ENCODE measurements around the gene KCNAB2.
"Not testable (repeated sequence)": the region's sequence is repeated elsewhere in the genome, so short reads cannot be mapped to it uniquely, and the experiment has no call there.

Gene KCNAB2

GRCh38 chr1:6062670-6063069, 17.0 kb downstream of the KCNAB2 start:
- DNase-seq, result no peak

- peak; percentile 92 for DNase-seq
These were observed 17.9 kb downstream of the KCNAB2 start for GRCh38 chr1:6063532-6064053.

- DNase-seq, result no peak
These were observed 19.6 kb downstream of the KCNAB2 start for GRCh38 chr1:6065093-6065858.

- DNase-seq, result no peak
These were observed 21.0 kb downstream of the KCNAB2 start for GRCh38 chr1:6066680-6067079.

GRCh38 chr1:6068073-6068472, 22.4 kb downstream of the KCNAB2 start:
- DNase-seq, result no peak

GRCh38 chr1:6068932-6069331, 23.2 kb downstream of the KCNAB2 start:
- no peak for DNase-seq

GRCh38 chr1:6069573-6069972, 23.9 kb downstream of the KCNAB2 start:
- no peak for DNase-seq

- no peak for DNase-seq
These were observed 24.8 kb downstream of the KCNAB2 start for GRCh38 chr1:6070450-6070974.

GRCh38 chr1:6071219-6071618, 25.5 kb downstream of the KCNAB2 start:
- DNase-seq, result no peak

GRCh38 chr1:6072774-6073479, 27.2 kb downstream of the KCNAB2 start:
- no peak for DNase-seq

- no peak for DNase-seq
These were observed 27.9 kb downstream of the KCNAB2 start for GRCh38 chr1:6073480-6074053.

- no peak for DNase-seq
These were observed 28.7 kb downstream of the KCNAB2 start for GRCh38 chr1:6074192-6074901.

GRCh38 chr1:6075748-6076147, 30.1 kb downstream of the KCNAB2 start:
- peak; percentile 45 for DNase-seq

GRCh38 chr1:6077061-6077460, 31.4 kb downstream of the KCNAB2 start:
- not testable (repeated sequence) for DNase-seq

- DNase-seq, result no peak
These were observed 31.8 kb downstream of the KCNAB2 start for GRCh38 chr1:6077506-6077905.

- no peak for DNase-seq
These were observed 32.2 kb downstream of the KCNAB2 start for GRCh38 chr1:6077919-6078318.

- DNase-seq, result peak; percentile 9
These were observed 34.8 kb downstream of the KCNAB2 start for GRCh38 chr1:6080469-6080868.

GRCh38 chr1:6081901-6082300, 36.2 kb downstream of the KCNAB2 start:
- no peak for DNase-seq

- DNase-seq, result peak; percentile 9
These were observed 36.8 kb downstream of the KCNAB2 start for GRCh38 chr1:6082430-6082971.

GRCh38 chr1:6083385-6083784, 37.7 kb downstream of the KCNAB2 start:
- DNase-seq, result no peak

- no peak for DNase-seq
These were observed 38.2 kb downstream of the KCNAB2 start for GRCh38 chr1:6083801-6084446.

All from suppressor macrophage treated with lipopolysaccharide for 4 hours (primary cell).